GM12891 (cell line): ENCODE results near the gene FAM151B.
"Not testable (repeated sequence)": the region's sequence is repeated elsewhere in the genome, so short reads cannot be mapped to it uniquely, and the experiment has no call there.

Experiments
- DNase-seq: peaks from one replicate; pipeline ENCODE4 v3.0.0; 2011; ENCODE audit warnings: low spot score; ENCODE audit not compliant: insufficient read length
- FAIRE-seq: peaks from 2 replicates; lab custom pipeline; 2011; peaks lifted over from hg19 to GRCh38; lab: Jason Lieb, UNC
- PAX5 ChIP-seq: IDR thresholded peaks from 2 replicates; pipeline ENCODE4 v1.6.1; 2011; ENCODE audit warnings: low read length, moderate library complexity, mild to moderate bottlenecking; ENCODE audit not compliant: insufficient read depth, severe bottlenecking
- POLR2A ChIP-seq: IDR thresholded peaks from 2 replicates; pipeline ENCODE4 v1.6.1; 2011; ENCODE audit warnings: low read depth, low read length, control low read depth
- POLR2AphosphoS5 ChIP-seq: IDR thresholded peaks from 2 replicates; pipeline ENCODE4 v1.6.1; 2011; ENCODE audit warnings: low read depth, low read length, control low read depth
- POU2F2 ChIP-seq: IDR thresholded peaks from 2 replicates; pipeline ENCODE4 v1.6.1; 2011; ENCODE audit warnings: low read depth, mild to moderate bottlenecking, control low read depth, low read length, moderate library complexity
- SPI1 ChIP-seq: IDR thresholded peaks from 2 replicates; pipeline ENCODE4 v1.6.1; 2011; ENCODE audit warnings: low read depth, low read length, control low read depth
- TAF1 ChIP-seq: IDR thresholded peaks from 2 replicates; pipeline ENCODE4 v1.6.1; 2011; ENCODE audit warnings: low read depth, low read length, control low read depth

Gene FAM151B

DNA sequence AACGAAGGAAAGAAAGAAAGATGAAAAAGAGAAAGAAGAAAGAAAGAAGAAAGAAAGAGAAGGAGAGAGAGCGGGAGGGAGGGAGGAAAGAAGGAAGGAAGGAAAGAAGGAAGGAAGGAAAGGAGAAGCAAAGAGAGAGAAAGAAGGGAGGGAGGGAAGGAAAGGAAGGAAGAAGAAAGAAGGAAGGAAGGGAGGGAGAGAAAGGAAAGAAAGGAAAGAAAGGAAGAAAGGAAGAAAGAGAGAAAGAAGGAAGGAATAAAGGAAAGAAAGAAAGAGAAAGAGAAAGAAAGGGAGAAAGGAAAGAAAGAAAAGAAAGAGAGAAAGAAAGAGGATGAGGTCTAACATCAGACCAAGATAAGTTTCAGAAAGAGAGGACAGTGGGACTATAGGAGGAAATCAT is 91.2 kb downstream of the FAM151B start:
- FAIRE-seq (no peak), DNase-seq (no peak)
- TF ChIP-seq POLR2A (no peak), TAF1 (no peak), POLR2AphosphoS5 (no peak), PAX5 (no peak), SPI1 (no peak), POU2F2 (no peak)

DNA sequence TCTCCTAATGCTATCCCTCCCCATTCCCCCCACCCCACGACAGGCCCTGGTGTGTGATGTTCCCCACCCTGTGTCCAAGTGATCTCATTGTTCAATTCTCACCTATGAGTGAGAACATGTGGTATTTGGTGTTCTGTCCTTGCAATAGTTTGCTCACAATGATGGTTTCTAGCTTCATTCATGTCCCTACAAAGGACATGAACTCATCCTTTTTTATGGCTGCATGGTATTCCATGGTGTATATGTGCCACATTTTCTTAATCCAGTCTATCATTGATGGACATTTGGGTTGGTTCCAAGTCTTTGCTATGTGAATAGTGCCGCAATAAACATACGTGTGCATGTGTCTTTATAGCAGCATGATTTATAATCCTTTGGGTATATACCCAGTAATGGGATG is 92.4 kb downstream of the FAM151B start:
- not testable (repeated sequence) for FAIRE-seq, DNase-seq

- FAIRE-seq, result no peak
- no peak for TF ChIP-seq POLR2A
- no peak for TF ChIP-seq SPI1
- no peak for TF ChIP-seq POU2F2
- TF ChIP-seq POLR2AphosphoS5, result no peak
- TF ChIP-seq TAF1, result no peak
- TF ChIP-seq PAX5, result no peak
- no peak for DNase-seq
Observed at GRCh38 chr5:80584770-80585169, 96.9 kb downstream of the FAM151B start.

DNA sequence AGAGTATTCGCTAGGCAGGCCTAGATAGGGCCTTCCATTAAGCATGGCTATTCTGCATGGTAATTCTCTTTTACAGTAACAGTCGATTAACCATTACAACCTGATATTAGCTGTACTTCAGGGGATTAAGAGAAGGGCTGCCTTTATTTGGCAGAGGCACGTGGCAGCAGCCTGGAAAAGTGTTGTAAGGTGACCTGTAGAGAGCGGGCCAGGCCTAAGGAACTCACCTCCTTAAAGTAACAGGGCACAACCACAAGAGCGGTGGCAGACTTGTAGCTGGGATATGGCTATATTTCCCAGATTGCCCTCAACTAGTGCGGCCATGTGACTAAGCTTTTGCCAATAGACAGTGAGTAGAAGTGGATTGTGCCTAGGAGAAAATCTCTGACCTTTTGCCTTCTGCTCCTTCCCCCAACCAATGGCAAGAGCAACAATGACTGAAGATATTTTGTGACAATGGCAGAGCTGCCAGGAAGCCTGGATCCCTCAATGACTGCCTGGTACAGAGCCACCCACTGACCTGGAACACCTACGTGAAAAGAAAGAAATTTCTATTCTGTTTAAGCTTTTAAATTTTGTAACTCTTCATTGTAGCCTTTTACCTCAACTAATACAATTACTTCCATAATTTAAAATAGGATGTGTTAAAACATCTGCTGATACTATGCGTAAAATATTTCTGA is 101.1 kb downstream of the FAM151B start:
- FAIRE-seq, result no peak
- no peak for TF ChIP-seq POLR2AphosphoS5
- no peak for TF ChIP-seq POLR2A
- no peak for DNase-seq

GRCh38 chr5:80590766-80591165 is 102.9 kb downstream of the FAM151B start:
- FAIRE-seq (no peak), DNase-seq (no peak)
- TF ChIP-seq POLR2A, result no peak

GRCh38 chr5:80591352-80591751 is 103.5 kb downstream of the FAM151B start:
- DNase-seq (no peak), FAIRE-seq (no peak)
- TF ChIP-seq TAF1 (no peak), POLR2A (no peak), SPI1 (no peak), POLR2AphosphoS5 (no peak), POU2F2 (no peak), PAX5 (no peak)

DNA sequence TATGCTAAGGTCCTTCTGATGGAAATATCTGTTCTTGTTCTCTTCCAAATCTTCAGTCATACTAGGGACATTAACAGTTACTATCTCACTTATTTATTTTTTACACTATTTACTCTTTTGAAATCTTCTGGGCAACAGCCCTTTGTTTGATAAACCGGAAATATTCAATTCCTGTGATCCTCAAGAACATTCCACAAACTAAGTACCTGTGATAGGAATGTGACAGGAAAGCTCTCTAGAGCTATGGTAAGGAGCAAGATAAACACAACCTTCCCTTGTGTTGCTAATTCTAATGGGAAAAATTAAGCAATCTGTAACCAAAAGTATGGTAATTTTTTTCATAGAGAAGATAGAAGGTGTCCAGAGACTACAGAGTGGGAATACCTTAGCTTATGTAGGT is 104.2 kb downstream of the FAM151B start:
- no peak for DNase-seq
- TF ChIP-seq POLR2A (no peak), POLR2AphosphoS5 (no peak), POU2F2 (no peak)
- no peak for FAIRE-seq
